ENCODE data around the gene CIDEB. TPM values are rescaled to one million over a fixed set of nuclear protein-coding genes. Genes with fewer than 3 reads are reported as not detected.

Gene CIDEB
- total and polyA plus RNA-seq, 10 of the 15 experiments (the other 5 are each of a cell fraction or from before 2014, with no cell fraction given): 0.34 to 6.3 (median 3.2) TPM

DNA sequence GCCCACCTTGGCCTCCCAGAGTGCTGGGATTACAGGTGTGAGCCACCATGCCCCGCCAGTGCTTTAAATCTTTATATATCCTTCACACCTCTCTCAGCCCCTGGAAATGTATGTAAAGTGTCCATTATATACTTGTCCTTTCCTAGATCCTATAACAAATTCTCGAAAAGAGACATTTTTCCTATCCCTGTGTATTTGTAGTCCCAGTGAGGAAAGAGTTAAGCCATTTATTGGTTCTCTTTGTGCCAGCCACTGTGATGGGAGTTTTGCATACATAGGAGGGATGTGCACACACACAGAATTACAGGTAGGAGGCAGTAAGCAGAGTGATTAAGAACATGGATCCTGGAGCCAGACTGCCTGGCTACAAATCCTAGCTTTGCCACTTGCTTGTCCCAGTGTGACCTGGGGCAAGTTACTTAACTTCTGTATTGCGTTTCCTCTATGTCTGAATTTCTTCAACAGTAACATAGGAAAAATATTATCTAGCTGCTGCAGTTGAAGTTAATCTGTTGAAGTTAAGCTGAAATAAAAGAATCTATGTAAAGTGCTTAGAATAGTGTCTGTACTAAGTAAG is 34.3 kb downstream of the CIDEB start (continued):
- TF ChIP-seq POU2F2 (IDR thresholded peaks at IDR 0.05; ENCODE audit: borderline replicate concordance, low read depth, low read length): no peak

DNA sequence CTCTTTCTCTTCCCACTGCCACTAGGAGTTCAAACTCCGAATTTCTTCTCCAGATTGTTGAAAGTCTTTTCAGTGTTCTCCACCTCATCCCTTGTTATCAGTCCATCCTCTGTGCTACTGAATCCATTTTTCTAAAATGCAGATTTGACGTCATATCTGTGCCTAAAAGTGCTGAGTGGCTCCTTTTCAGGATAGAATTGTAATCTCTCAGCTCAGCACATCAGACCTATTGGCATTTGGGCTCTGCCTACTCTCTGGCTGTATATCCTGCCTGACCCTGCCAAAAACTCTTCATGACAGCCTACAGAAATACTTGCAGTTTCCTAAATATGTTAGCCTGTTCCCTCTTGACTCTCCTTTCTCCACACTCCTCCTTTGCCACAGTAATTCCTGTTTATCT is 35.3 kb downstream of the CIDEB start:
- Histone ChIP-seq H3K27ac (ENCODE audit: control insufficient read depth, insufficient read depth) (peak overlapping the region; percentile 99; the same call in 1 of the 2 replicates), H3K9me3 (replicated peaks; ENCODE audit: control insufficient read depth, insufficient read depth, low read length) (no peaks in the 10 kb centered on the region), H2AFZ (ENCODE audit: control insufficient read depth, low read depth, low read length) (no peak overlapping the region), H3K4me3 (peak overlapping the region; percentile 88; the same call in 1 of the 2 replicates), H4K20me1 (ENCODE audit: control insufficient read depth, insufficient read depth) (no peaks in the 10 kb centered on the region), H3K9ac (ENCODE audit: control insufficient read depth, insufficient read depth, low read length) (0 out of 2 replicates have a peak overlapping the region, but pooled peaks have one; percentile 99), H3K27me3 (replicated peaks in 1 of 2; ENCODE audit: control insufficient read depth in 2 of 2, insufficient read depth in 2 of 2, low read length in 1 of 2) (no peaks in the 10 kb centered on the region), H3K4me2 (ENCODE audit: control insufficient read depth, insufficient read depth) (peak overlapping the region; percentile 35), H3K4me1 (ENCODE audit: control insufficient read depth, insufficient read depth, low read length) (peaks cover 32% of the 10 kb centered on the region), H3K79me2 (ENCODE audit: control insufficient read depth, insufficient read depth, low read length) (peaks cover 14% of the 10 kb centered on the region), H3K36me3 (ENCODE audit: control insufficient read depth in 2 of 2, insufficient read depth in 2 of 2, low read length in 1 of 2) (peaks cover 3 to 11% of the 10 kb centered on the region in 2 experiments; a peak in 3 of 4 replicates)
- in situ Hi-C loops (cut with MboI) (no loop called here), intact Hi-C loops (cut with micrococcal nuclease; ENCODE audit: unreplicated experiment) (no loop called here)
- DNase-seq (ENCODE audit: low read depth, low spot score) (no peak), FAIRE-seq (no peak), ATAC-seq (no peak)
- ChIA-PET RAD21 (ENCODE audit: unreplicated experiment) (interaction anchor here (1.8 to 5.6 kb wide), 6 partner anchors 8 to 84 kb away, joined by 4 to 59 read pairs (median 18); partner anchors contain the start of genes IPO4 and TINF2), POLR2A (interaction anchor here (1.1 to 10.9 kb wide), 6 partner anchors 21 to 125 kb away, joined by 3 to 171 read pairs (median 6); partner anchors contain the start of genes CHMP4A, CIDEB, RNF31 and TINF2), CTCF (interaction anchor here (0.7 to 17.1 kb wide), 8 partner anchors 8 to 125 kb away, joined by 3 to 269 read pairs (median 19); partner anchors contain the start of genes CIDEB, DHRS1, IRF9 and MDP1), SMC1A (ENCODE audit: uncharacterized antibody, unreplicated experiment) (interaction anchor here (1.4 to 8.9 kb wide), 6 partner anchors 18 to 170 kb away, joined by 3 to 141 read pairs (median 7); partner anchors contain the start of genes DHRS1, NOP9, SDR39U1 and TINF2)
- 100% methylated on average over 2 of the region's 2 CpGs for WGBS (ENCODE audit: insufficient coverage, insufficient replicate concordance, low lambda C conversion rate, missing lambda C conversion rate)
- no TSS peak for BruUV-seq (replicated peaks)
- no peak for TF ChIP-seq HDAC2 (IDR thresholded peaks at IDR 0.05)
- no peak for TF ChIP-seq ZNF24 (IDR thresholded peaks at IDR 0.05)
- no peak for TF ChIP-seq DPF2 (IDR thresholded peaks at IDR 0.05)
- TF ChIP-seq SRF (IDR thresholded peaks at IDR 0.05; ENCODE audit: low read depth in 2 of 2, low read length in 2 of 2): no peak
- no peak for TF ChIP-seq NFYA (IDR thresholded peaks at IDR 0.05; ENCODE audit: borderline replicate concordance, low read depth, low read length)
- TF ChIP-seq, protein P1, sequence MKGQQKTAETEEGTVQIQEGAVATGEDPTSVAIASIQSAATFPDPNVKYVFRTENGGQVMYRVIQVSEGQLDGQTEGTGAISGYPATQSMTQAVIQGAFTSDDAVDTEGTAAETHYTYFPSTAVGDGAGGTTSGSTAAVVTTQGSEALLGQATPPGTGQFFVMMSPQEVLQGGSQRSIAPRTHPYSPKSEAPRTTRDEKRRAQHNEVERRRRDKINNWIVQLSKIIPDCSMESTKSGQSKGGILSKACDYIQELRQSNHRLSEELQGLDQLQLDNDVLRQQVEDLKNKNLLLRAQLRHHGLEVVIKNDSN (IDR thresholded peaks at IDR 0.05; ENCODE audit: borderline replicate concordance, extremely low read length, insufficient read depth, low read depth, low read length): no peak
- TF ChIP-seq CBFB (IDR thresholded peaks at IDR 0.05; ENCODE audit: low read depth): no peak
- TF ChIP-seq BMI1 (IDR thresholded peaks at IDR 0.05; ENCODE audit: borderline replicate concordance): no peak
- TF ChIP-seq, protein P2, sequence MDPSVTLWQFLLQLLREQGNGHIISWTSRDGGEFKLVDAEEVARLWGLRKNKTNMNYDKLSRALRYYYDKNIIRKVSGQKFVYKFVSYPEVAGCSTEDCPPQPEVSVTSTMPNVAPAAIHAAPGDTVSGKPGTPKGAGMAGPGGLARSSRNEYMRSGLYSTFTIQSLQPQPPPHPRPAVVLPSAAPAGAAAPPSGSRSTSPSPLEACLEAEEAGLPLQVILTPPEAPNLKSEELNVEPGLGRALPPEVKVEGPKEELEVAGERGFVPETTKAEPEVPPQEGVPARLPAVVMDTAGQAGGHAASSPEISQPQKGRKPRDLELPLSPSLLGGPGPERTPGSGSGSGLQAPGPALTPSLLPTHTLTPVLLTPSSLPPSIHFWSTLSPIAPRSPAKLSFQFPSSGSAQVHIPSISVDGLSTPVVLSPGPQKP (IDR thresholded peaks at IDR 0.05; ENCODE audit: low read depth, low read length): no peak
- TF ChIP-seq CHD1 (IDR thresholded peaks at IDR 0.05; ENCODE audit: low read depth, low read length): no peak
- TF ChIP-seq SMAD1 (IDR thresholded peaks at IDR 0.05; ENCODE audit: low read depth, partially characterized antibody): no peak
- no peak for TF ChIP-seq YBX1 (IDR thresholded peaks at IDR 0.05)
- no peak for TF ChIP-seq IKZF2 (IDR thresholded peaks at IDR 0.05)
- TF ChIP-seq ZBED1 (IDR thresholded peaks at IDR 0.05; ENCODE audit: borderline replicate concordance): no peak
- TF ChIP-seq EED (IDR thresholded peaks at IDR 0.05; ENCODE audit: low read depth): no peak
- TF ChIP-seq, protein P3, sequence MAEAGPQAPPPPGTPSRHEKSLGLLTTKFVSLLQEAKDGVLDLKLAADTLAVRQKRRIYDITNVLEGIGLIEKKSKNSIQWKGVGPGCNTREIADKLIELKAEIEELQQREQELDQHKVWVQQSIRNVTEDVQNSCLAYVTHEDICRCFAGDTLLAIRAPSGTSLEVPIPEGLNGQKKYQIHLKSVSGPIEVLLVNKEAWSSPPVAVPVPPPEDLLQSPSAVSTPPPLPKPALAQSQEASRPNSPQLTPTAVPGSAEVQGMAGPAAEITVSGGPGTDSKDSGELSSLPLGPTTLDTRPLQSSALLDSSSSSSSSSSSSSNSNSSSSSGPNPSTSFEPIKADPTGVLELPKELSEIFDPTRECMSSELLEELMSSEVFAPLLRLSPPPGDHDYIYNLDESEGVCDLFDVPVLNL (IDR thresholded peaks at IDR 0.05; ENCODE audit: low read depth, low read length): no peak
- no peak for TF ChIP-seq BACH1 (IDR thresholded peaks at IDR 0.05; ENCODE audit: borderline replicate concordance)
